Activated B cell treated with CpG ODN at 0.5 μM for 24 hours (primary cell): ENCODE measurements around the gene PCDH1. TPM values are rescaled to one million over a fixed set of nuclear protein-coding genes. Genes with fewer than 3 reads are reported as not detected.
"Not testable (repeated sequence)": the region's sequence is repeated elsewhere in the genome, so short reads cannot be mapped to it uniquely, and the experiment has no call there.

Experiments used
- ATAC-seq: fragments of 200-7000 bp; cut with Tn5 transposase; one replicate; pipeline ENCODE4 v1.10.0; 2021; ENCODE audit warnings: low read depth, mild to moderate bottlenecking, moderate library complexity
- CTCF ChIA-PET: fragments of 350-600 bp; sonication (Branson Sonifier 250); formaldehyde crosslinking; loops from one replicate; lab custom pipeline; 2021; ENCODE audit warnings: antibody characterized with exemption; lab: Charles Lee
- POLR2A ChIA-PET: fragments of 350-600 bp; sonication (Branson Sonifier 250); formaldehyde crosslinking; loops from one replicate; lab custom pipeline; 2021; ENCODE audit warnings: antibody characterized with exemption; lab: Charles Lee
- DNase-seq: peaks from one replicate; pipeline ENCODE4 v3.0.0; 2022
- H3K27ac Mint-ChIP-seq: one replicate; pipeline ENCODE4 v1.8.0; 2020; ENCODE audit warnings: mixed read lengths
- H3K27me3 Mint-ChIP-seq: one replicate; pipeline ENCODE4 v1.8.0; 2021; ENCODE audit warnings: mixed read lengths
- H3K36me3 Mint-ChIP-seq: one replicate; pipeline ENCODE4 v1.8.0; 2021; ENCODE audit warnings: low read depth, mixed read lengths
- H3K4me1 Mint-ChIP-seq: one replicate; pipeline ENCODE4 v1.8.0; 2021; ENCODE audit warnings: mixed read lengths
- H3K4me3 Mint-ChIP-seq: one replicate; pipeline ENCODE4 v1.8.0; 2020; ENCODE audit warnings: mild to moderate bottlenecking, mixed read lengths
- H3K9me3 Mint-ChIP-seq: one replicate; pipeline ENCODE4 v1.8.0; 2020; ENCODE audit warnings: mixed read lengths
- intact Hi-C: fragments of 100-400 bp; cut with micrococcal nuclease; formaldehyde crosslinking; loops from one replicate; pipeline ENCODE4 v1.15.1; 2024
- total RNA-seq: library from RNA; stranded (reverse); gene quantifications from 2 replicates; pipeline ENCODE4 v1.2.3, GENCODE V29; 2022
- TF ChIP-seq, protein P1 (sequence below): fragments of 200-600 bp; IDR thresholded peaks from one replicate; pipeline ENCODE4 v1.8.0; 2022; ENCODE audit warnings: antibody characterized with exemption, mild to moderate bottlenecking

Gene PCDH1
- total RNA-seq, 1 donor from 2014 or later, result not detected

DNA sequence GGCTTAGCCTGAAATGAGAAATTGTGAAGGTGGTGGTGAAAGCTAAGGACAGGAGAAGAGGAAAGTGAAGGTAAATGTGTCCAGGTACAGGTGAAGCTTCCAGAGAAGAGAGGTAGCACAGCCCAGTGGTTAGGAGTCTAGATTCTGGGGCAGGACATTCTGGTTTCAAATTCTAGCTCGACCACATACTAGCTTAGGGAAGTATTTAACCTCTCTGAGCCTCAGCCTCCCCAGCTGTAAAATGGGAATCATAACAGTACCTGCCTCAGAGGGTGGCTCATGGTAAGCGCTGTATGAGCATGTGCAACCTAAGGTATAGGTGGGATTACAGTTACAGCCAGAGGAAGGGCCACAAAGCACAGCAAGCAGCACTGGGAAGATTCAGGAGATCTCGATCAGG, 55.2 kb downstream of the PCDH1 start:
- ChIA-PET POLR2A (no interaction called here), CTCF (interaction anchor here (1.3 to 1.5 kb wide), 2 partner anchors 56 to 131 kb away, joined by 3 to 5 read pairs; no protein-coding TSS in a partner anchor)
- H3K27ac Mint-ChIP-seq, result no peak overlapping the region
- H3K4me3 Mint-ChIP-seq, result no peak overlapping the region
- ATAC-seq (no peak), DNase-seq (no peak)
- TF ChIP-seq, protein P1, sequence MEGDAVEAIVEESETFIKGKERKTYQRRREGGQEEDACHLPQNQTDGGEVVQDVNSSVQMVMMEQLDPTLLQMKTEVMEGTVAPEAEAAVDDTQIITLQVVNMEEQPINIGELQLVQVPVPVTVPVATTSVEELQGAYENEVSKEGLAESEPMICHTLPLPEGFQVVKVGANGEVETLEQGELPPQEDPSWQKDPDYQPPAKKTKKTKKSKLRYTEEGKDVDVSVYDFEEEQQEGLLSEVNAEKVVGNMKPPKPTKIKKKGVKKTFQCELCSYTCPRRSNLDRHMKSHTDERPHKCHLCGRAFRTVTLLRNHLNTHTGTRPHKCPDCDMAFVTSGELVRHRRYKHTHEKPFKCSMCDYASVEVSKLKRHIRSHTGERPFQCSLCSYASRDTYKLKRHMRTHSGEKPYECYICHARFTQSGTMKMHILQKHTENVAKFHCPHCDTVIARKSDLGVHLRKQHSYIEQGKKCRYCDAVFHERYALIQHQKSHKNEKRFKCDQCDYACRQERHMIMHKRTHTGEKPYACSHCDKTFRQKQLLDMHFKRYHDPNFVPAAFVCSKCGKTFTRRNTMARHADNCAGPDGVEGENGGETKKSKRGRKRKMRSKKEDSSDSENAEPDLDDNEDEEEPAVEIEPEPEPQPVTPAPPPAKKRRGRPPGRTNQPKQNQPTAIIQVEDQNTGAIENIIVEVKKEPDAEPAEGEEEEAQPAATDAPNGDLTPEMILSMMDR, result no peak
- no peaks in the 10 kb centered on the region for H3K9me3 Mint-ChIP-seq
- intact Hi-C loops, result no loop called here
- no peaks in the 10 kb centered on the region for H3K4me1 Mint-ChIP-seq
- peaks cover 5% of the 10 kb centered on the region for H3K27me3 Mint-ChIP-seq
- H3K36me3 Mint-ChIP-seq, result no peaks in the 10 kb centered on the region

GRCh38 chr5:141822144-141822543, 56.1 kb downstream of the PCDH1 start:
- TF ChIP-seq, protein P1, result no peak
- DNase-seq, result no peak
- no peaks in the 10 kb centered on the region for H3K4me1 Mint-ChIP-seq
- H3K36me3 Mint-ChIP-seq, result no peaks in the 10 kb centered on the region
- H3K27ac Mint-ChIP-seq, result no peak overlapping the region
- no peaks in the 10 kb centered on the region for H3K9me3 Mint-ChIP-seq
- ATAC-seq, result no peak
- no peak overlapping the region for H3K4me3 Mint-ChIP-seq
- peaks cover 5% of the 10 kb centered on the region for H3K27me3 Mint-ChIP-seq
- intact Hi-C loops, result no loop called here
- POLR2A ChIA-PET, result no interaction called here
- CTCF ChIA-PET, result interaction anchor here (1.3 to 1.5 kb wide), 2 partner anchors 57 to 130 kb away, joined by 3 to 5 read pairs; no protein-coding TSS in a partner anchor

DNA sequence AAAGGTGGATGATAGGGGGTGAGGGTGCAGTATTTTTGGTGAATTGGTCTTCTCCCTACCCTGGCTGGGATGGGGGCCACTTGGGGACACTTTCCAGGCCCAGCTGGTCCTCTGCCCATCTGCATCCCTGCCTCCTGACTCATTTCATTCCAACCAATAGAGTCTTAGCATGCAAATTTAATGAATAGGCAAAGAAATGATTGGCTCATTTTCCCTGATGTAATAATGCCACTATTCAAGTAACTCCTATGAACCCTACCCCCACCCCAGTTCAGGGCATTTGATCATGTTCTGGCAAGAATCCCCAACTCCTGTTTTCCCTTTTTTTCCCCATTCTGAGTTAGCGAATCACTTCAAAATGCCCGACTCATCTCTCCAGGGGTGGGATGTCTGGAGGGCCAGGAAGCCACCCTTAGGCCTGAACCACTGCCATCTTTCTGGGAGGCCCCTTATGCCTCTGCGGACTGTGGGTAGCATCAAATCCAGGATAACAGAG, 56.7 kb downstream of the PCDH1 start:
- DNase-seq, result no peak
- Mint-ChIP-seq H3K4me3 (no peak overlapping the region), H3K36me3 (no peaks in the 10 kb centered on the region), H3K9me3 (no peaks in the 10 kb centered on the region), H3K27me3 (peaks cover 12% of the 10 kb centered on the region), H3K4me1 (no peaks in the 10 kb centered on the region), H3K27ac (no peak overlapping the region)
- TF ChIP-seq, protein P1, result no peak
- ATAC-seq, result no peak
- intact Hi-C loops, result no loop called here
- ChIA-PET POLR2A (no interaction called here), CTCF (interaction anchor here (1.5 kb wide), 1 partner anchor 130 kb away, joined by 5 read pairs; no protein-coding TSS in a partner anchor)

DNA sequence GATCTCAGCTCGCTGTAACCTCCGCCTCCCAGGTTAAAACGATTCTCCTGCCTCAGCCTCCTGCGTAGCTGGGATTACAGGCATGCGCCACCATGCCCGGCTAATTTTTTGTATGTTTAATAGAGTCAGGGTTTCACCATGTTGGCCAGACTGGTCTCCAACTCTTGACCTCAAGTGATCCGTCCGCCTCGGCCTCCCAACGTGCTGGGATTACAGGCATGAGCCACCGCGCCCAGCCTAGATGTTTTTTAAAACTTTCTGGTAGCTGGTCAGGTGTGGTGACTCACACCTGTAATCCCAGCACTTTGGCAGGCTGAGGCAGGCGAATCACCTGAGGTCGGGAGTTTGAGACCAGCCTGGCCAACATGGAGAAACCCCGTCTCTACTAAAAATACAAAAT, 57.5 kb downstream of the PCDH1 start:
- ATAC-seq, DNase-seq, H3K36me3 Mint-ChIP-seq: not testable (repeated sequence)

DNA sequence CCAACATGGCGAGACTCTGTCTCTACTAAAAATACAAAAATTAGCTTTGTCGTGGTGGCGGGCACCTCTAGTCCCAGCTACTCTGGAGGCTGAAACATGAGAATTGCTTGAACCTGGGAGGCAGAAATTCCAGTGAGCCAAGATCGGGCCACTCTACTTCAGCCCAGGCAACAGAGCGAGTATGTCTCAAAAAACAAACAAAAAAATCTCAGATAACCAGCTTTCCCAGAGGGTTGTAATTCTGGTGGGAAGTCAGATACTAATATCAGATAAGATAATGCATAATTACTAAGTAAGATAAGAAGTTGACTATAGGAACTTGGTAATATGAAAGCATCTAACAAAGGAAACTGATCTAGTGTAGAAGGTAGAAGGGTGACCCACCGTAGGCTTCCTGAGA, 60.6 kb downstream of the PCDH1 start:
- Mint-ChIP-seq H3K4me1 (no peaks in the 10 kb centered on the region), H3K27me3 (peaks cover 24% of the 10 kb centered on the region), H3K36me3 (no peaks in the 10 kb centered on the region), H3K4me3 (no peak overlapping the region), H3K9me3 (no peaks in the 10 kb centered on the region), H3K27ac (no peak overlapping the region)
- TF ChIP-seq, protein P1, result no peak
- ATAC-seq (no peak), DNase-seq (no peak)
- POLR2A ChIA-PET, result interaction anchor here (0.7 kb wide), 1 partner anchor 32 kb away, joined by 3 read pairs; no protein-coding TSS in a partner anchor
- CTCF ChIA-PET, result interaction anchor here (1.2 kb wide), 1 partner anchor 125 kb away, joined by 4 read pairs; no protein-coding TSS in a partner anchor
- intact Hi-C loops, result no loop called here

More for the DNA sequence above, 57.5 kb downstream of the PCDH1 start:
- intact Hi-C loops, H3K9me3 Mint-ChIP-seq, H3K4me1 Mint-ChIP-seq, H3K4me3 Mint-ChIP-seq, CTCF ChIA-PET, H3K27ac Mint-ChIP-seq: not testable (repeated sequence)
- H3K27me3 Mint-ChIP-seq, result peaks cover 15% of the 10 kb centered on the region
- POLR2A ChIA-PET, result interaction anchor here (0.8 kb wide), 1 partner anchor 59 kb away, joined by 3 read pairs; no protein-coding TSS in a partner anchor
